ENCODE measurements around the gene MS4A18.
"Not testable (repeated sequence)": the region's sequence is repeated elsewhere in the genome, so short reads cannot be mapped to it uniquely, and the experiment has no call there.

MS4A18 gene

GRCh38 chr11:60724420-60724819, at the start of gene MS4A18:
MS4A18 (plus strand) TSS chr11:60724720.
- DNase-seq (ENCODE audit: low spot score) = no peak
- Mint-ChIP-seq H3K27ac (no peak within 1 kb of the TSS), H3K27me3 (ENCODE audit: low read depth) (peaks cover 2% of the 10 kb centered on the region), H3K9me3 (no peaks in the 10 kb centered on the region), H3K4me1 (ENCODE audit: low read depth) (no peaks in the 10 kb centered on the region), H3K4me3 (no peak within 1 kb of the TSS), H3K36me3 (ENCODE audit: low read depth) (no peaks in the 10 kb centered on the region)

GRCh38 chr11:60678231-60678630, 46.3 kb upstream of the MS4A18 start:
- not testable (repeated sequence) for H3K4me1 Mint-ChIP-seq (ENCODE audit: low read depth); H3K27me3 Mint-ChIP-seq (ENCODE audit: low read depth); H3K27ac Mint-ChIP-seq; H3K36me3 Mint-ChIP-seq (ENCODE audit: low read depth); DNase-seq (ENCODE audit: low spot score); H3K4me3 Mint-ChIP-seq
- peaks cover 33% of the 10 kb centered on the region for H3K9me3 Mint-ChIP-seq

DNA sequence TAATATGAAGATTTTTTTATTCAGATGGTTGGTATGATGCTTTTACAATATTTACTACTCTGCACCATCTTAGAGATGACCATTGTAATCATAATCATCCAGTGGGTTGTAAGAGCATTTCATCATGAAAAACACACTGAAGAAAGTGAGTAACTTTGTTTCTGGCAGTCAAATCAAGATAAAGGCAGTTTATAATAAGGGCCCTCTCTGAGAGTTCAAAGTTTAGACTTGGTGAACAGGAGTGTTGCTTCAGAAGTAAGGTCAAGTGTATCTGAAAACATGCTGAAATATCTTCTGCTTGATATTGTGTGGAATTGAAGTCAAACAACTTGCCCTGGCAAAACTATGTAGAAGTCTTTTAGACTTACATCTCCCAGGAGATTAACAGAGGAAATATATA, 44.6 kb upstream of the MS4A18 start:
- Mint-ChIP-seq H3K9me3 (peaks cover 28% of the 10 kb centered on the region), H3K4me1 (ENCODE audit: low read depth) (no peaks in the 10 kb centered on the region), H3K4me3 (no peak overlapping the region), H3K27ac (no peak overlapping the region), H3K27me3 (ENCODE audit: low read depth) (peaks cover 2% of the 10 kb centered on the region), H3K36me3 (ENCODE audit: low read depth) (peaks cover 2% of the 10 kb centered on the region)
- no peak for DNase-seq (ENCODE audit: low spot score)

- Mint-ChIP-seq H3K4me3 (no peak overlapping the region), H3K4me1 (ENCODE audit: low read depth) (no peaks in the 10 kb centered on the region), H3K27ac (no peak overlapping the region)
Measured at GRCh38 chr11:60680455-60681119, 43.9 kb upstream of the MS4A18 start.

GRCh38 chr11:60684541-60684848, 40.0 kb upstream of the MS4A18 start:
- H3K9me3 Mint-ChIP-seq; DNase-seq (ENCODE audit: low spot score); H3K27ac Mint-ChIP-seq: not testable (repeated sequence)

More at GRCh38 chr11:60680455-60681119, 43.9 kb upstream of the MS4A18 start:
- DNase-seq (ENCODE audit: low spot score) = no peak
- Mint-ChIP-seq H3K9me3 (peaks cover 28% of the 10 kb centered on the region), H3K27me3 (ENCODE audit: low read depth) (peaks cover 2% of the 10 kb centered on the region), H3K36me3 (ENCODE audit: low read depth) (peaks cover 2% of the 10 kb centered on the region)

DNA sequence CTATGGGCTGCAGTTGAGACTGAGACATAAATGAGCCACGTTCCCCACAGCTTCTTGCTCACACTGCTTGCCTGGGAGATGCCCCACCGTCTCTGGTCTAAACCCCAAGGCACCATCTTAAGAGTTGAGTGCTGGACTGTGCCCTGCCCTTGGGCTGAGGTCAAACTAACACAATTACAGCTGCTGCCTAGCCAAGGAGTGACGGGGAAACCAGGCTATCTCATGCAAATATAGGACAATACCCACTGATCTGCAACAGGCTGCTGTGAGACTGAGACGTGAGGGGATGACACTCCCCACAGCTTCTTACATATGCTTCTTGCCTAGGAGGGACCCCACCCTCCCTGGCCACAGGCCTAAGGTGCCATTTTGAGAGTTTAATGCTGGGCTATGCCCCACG, 32.9 kb upstream of the MS4A18 start:
- no peaks in the 10 kb centered on the region for H3K9me3 Mint-ChIP-seq
- H3K36me3 Mint-ChIP-seq (ENCODE audit: low read depth) = no peaks in the 10 kb centered on the region
- no peak for DNase-seq (ENCODE audit: low spot score)
- no peak overlapping the region for H3K4me3 Mint-ChIP-seq
- H3K4me1 Mint-ChIP-seq (ENCODE audit: low read depth) = no peaks in the 10 kb centered on the region
- H3K27me3 Mint-ChIP-seq (ENCODE audit: low read depth) = peaks cover 9% of the 10 kb centered on the region
- H3K27ac Mint-ChIP-seq = no peak overlapping the region

More at GRCh38 chr11:60684541-60684848, 40.0 kb upstream of the MS4A18 start:
- not testable (repeated sequence) for H3K4me1 Mint-ChIP-seq (ENCODE audit: low read depth); H3K27me3 Mint-ChIP-seq (ENCODE audit: low read depth); H3K36me3 Mint-ChIP-seq (ENCODE audit: low read depth); H3K4me3 Mint-ChIP-seq

DNA sequence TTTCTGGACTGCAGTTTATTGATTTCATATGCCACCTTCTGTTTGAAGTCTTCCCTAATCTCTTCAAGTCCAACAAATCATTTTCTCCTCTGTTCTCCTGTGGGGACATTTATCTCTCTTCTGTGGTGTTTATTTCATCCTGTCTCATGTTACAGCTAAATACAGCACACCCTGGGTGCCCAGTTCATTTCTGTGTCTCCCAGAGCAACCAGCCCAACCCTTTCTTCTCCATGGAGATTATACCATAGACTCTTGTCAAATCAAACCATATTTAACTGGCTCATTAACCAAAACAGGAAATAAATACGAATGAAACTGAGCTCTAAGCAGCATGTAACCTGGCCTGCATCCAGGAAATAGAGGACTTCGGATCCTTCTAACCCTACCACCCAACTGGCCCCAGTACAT, 25.2 kb upstream of the MS4A18 start, which contains the start of gene MS4A8:
MS4A8 (plus strand) TSS at position 329 of the 408 bp plus-strand sequence. CDS start 1,249 bp downstream, outside the sequence.
- DNase-seq (ENCODE audit: low spot score) = no peak
- no peak within 1 kb of the TSS for H3K27ac Mint-ChIP-seq
- no peaks in the 10 kb centered on the region for H3K4me1 Mint-ChIP-seq (ENCODE audit: low read depth)
- no peaks in the 10 kb centered on the region for H3K36me3 Mint-ChIP-seq (ENCODE audit: low read depth)
- no peaks in the 10 kb centered on the region for H3K9me3 Mint-ChIP-seq
- peaks cover 12% of the 10 kb centered on the region for H3K27me3 Mint-ChIP-seq (ENCODE audit: low read depth)
- no peak within 1 kb of the TSS for H3K4me3 Mint-ChIP-seq

DNA sequence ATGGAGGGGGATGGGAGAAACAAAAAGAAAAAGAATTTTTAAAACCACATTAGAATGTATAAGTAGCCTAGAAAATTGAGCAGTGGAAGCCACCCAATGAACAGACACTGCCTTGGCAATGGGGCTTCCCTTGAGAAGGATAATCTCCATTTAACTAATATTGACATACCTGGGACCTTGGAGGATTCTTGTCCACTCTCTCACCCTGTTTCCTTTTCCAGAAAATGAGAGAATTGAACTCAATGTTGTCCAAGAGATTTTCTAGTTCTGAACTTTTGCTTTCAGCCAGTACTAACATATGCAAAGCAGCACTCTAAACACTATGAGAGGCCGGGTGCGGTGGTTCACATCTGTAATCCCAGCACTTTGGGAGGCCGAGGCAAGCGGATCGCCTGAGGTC, 24.6 kb upstream of the MS4A18 start:
- H3K4me1 Mint-ChIP-seq (ENCODE audit: low read depth) = no peaks in the 10 kb centered on the region
- H3K9me3 Mint-ChIP-seq = no peaks in the 10 kb centered on the region
- no peak overlapping the region for H3K4me3 Mint-ChIP-seq
- H3K27me3 Mint-ChIP-seq (ENCODE audit: low read depth) = peaks cover 10% of the 10 kb centered on the region
- no peak overlapping the region for H3K27ac Mint-ChIP-seq
- no peaks in the 10 kb centered on the region for H3K36me3 Mint-ChIP-seq (ENCODE audit: low read depth)
- no peak for DNase-seq (ENCODE audit: low spot score)

GRCh38 chr11:60700689-60701468, 23.6 kb upstream of the MS4A18 start:
- Mint-ChIP-seq H3K4me1 (ENCODE audit: low read depth) (no peaks in the 10 kb centered on the region), H3K27me3 (ENCODE audit: low read depth) (peaks cover 5% of the 10 kb centered on the region), H3K36me3 (ENCODE audit: low read depth) (no peaks in the 10 kb centered on the region), H3K9me3 (no peaks in the 10 kb centered on the region), H3K27ac (no peak overlapping the region), H3K4me3 (no peak overlapping the region)
- no peak for DNase-seq (ENCODE audit: low spot score)

- Mint-ChIP-seq H3K36me3 (ENCODE audit: low read depth) (no peaks in the 10 kb centered on the region), H3K27ac (no peak overlapping the region), H3K4me3 (no peak overlapping the region), H3K4me1 (ENCODE audit: low read depth) (no peaks in the 10 kb centered on the region), H3K9me3 (no peaks in the 10 kb centered on the region), H3K27me3 (ENCODE audit: low read depth) (peaks cover 5% of the 10 kb centered on the region)
- DNase-seq (ENCODE audit: low spot score) = no peak
Measured at GRCh38 chr11:60701469-60701818, 23.1 kb upstream of the MS4A18 start.

DNA sequence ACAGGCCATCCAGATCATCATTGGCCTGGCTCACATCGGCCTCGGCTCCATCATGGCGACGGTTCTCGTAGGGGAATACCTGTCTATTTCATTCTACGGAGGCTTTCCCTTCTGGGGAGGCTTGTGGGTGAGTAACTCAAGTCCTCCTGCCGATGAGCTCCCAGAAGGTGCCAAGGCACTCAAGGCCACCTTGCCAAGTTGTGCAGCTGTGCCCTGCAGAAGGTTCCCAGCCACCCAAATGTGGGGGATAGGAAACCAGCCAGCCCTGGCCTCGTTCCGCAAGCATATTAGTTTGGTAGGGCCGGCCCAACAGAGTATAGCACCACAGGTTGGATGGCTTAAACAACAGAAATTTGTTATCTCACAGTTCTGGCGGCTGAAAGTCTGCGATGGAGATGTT, 21.1 kb upstream of the MS4A18 start:
- Mint-ChIP-seq H3K27ac (no peak overlapping the region), H3K36me3 (ENCODE audit: low read depth) (no peaks in the 10 kb centered on the region), H3K4me1 (ENCODE audit: low read depth) (no peaks in the 10 kb centered on the region), H3K9me3 (no peaks in the 10 kb centered on the region), H3K27me3 (ENCODE audit: low read depth) (no peaks in the 10 kb centered on the region), H3K4me3 (no peak overlapping the region)
- DNase-seq (ENCODE audit: low spot score) = no peak

- no peak for DNase-seq (ENCODE audit: low spot score)
- no peaks in the 10 kb centered on the region for H3K9me3 Mint-ChIP-seq
- H3K27ac Mint-ChIP-seq = no peak overlapping the region
- H3K36me3 Mint-ChIP-seq (ENCODE audit: low read depth) = no peaks in the 10 kb centered on the region
- H3K27me3 Mint-ChIP-seq (ENCODE audit: low read depth) = peaks cover 2% of the 10 kb centered on the region
- H3K4me3 Mint-ChIP-seq = no peak overlapping the region
- no peaks in the 10 kb centered on the region for H3K4me1 Mint-ChIP-seq (ENCODE audit: low read depth)
Measured at GRCh38 chr11:60705895-60706294, 18.6 kb upstream of the MS4A18 start.

GRCh38 chr11:60706931-60707330, 17.6 kb upstream of the MS4A18 start:
- Mint-ChIP-seq H3K9me3 (no peaks in the 10 kb centered on the region), H3K4me3 (no peak overlapping the region), H3K36me3 (ENCODE audit: low read depth) (no peaks in the 10 kb centered on the region), H3K4me1 (ENCODE audit: low read depth) (no peaks in the 10 kb centered on the region), H3K27me3 (ENCODE audit: low read depth) (peaks cover 2% of the 10 kb centered on the region), H3K27ac (no peak overlapping the region)
- no peak for DNase-seq (ENCODE audit: low spot score)

GRCh38 chr11:60710482-60710881, 14.0 kb upstream of the MS4A18 start:
- no peak overlapping the region for H3K27ac Mint-ChIP-seq
- no peaks in the 10 kb centered on the region for H3K4me1 Mint-ChIP-seq (ENCODE audit: low read depth)
- H3K36me3 Mint-ChIP-seq (ENCODE audit: low read depth) = no peaks in the 10 kb centered on the region
- H3K4me3 Mint-ChIP-seq = no peak overlapping the region
- H3K27me3 Mint-ChIP-seq (ENCODE audit: low read depth) = peaks cover 2% of the 10 kb centered on the region
- H3K9me3 Mint-ChIP-seq = no peaks in the 10 kb centered on the region
- DNase-seq (ENCODE audit: low spot score) = no peak

All from T-helper 2 cell treated with Interferon-gamma antibody and Interleukin-4, amounts not matched to agents 5 μg/mL and 100 μg/mL, for 36 hours (primary cell).